ENCODE measurements around the gene FHDC1.

- TF ChIP-seq CTCF (IDR thresholded peaks at IDR 0.05) = no peak
- TF ChIP-seq POLR2A (IDR thresholded peaks at IDR 0.05) = no peak
Observed at GRCh38 chr4:152896811-152897210, 39.3 kb upstream of the FHDC1 start.
